DMS114 treated with DMSO at 0.1 percent for 48 hours (cell line): ENCODE results near the gene JADE1.

Source experiments
- DNase-seq: peaks from one replicate; lab custom pipeline; 2025; ENCODE audit not compliant: unreplicated experiment; lab: John Stamatoyannopoulos, UW

JADE1 gene

GRCh38 chr4:128869776-128870509, 60.4 kb downstream of the JADE1 start:
- DNase-seq = no peak

GRCh38 chr4:128871948-128872347, 62.4 kb downstream of the JADE1 start:
- no peak for DNase-seq

- DNase-seq = no peak
Measured at GRCh38 chr4:128876200-128876599, 66.7 kb downstream of the JADE1 start.

GRCh38 chr4:128877934-128878333, 68.4 kb downstream of the JADE1 start:
- no peak for DNase-seq

GRCh38 chr4:128879283-128879682, 69.8 kb downstream of the JADE1 start:
- DNase-seq = no peak

GRCh38 chr4:128879971-128880370, 70.5 kb downstream of the JADE1 start:
- no peak for DNase-seq

- no peak for DNase-seq
Measured at GRCh38 chr4:128880662-128881061, 71.2 kb downstream of the JADE1 start.

GRCh38 chr4:128904821-128905220, 95.3 kb downstream of the JADE1 start:
- DNase-seq = no peak

- no peak for DNase-seq
Measured at GRCh38 chr4:128906581-128906980, 97.1 kb downstream of the JADE1 start.

- DNase-seq = no peak
Measured at GRCh38 chr4:128907981-128908380, 98.5 kb downstream of the JADE1 start.

GRCh38 chr4:128908735-128909134, 99.2 kb downstream of the JADE1 start:
- no peak for DNase-seq

GRCh38 chr4:128913228-128913627, 103.7 kb downstream of the JADE1 start:
- no peak for DNase-seq

GRCh38 chr4:128915544-128915943, 106.0 kb downstream of the JADE1 start:
- no peak for DNase-seq

GRCh38 chr4:128916832-128917231, 107.3 kb downstream of the JADE1 start:
- no peak for DNase-seq

GRCh38 chr4:128917781-128918180, 108.3 kb downstream of the JADE1 start:
- no peak for DNase-seq

- DNase-seq = no peak
Measured at GRCh38 chr4:128921954-128922353, 112.5 kb downstream of the JADE1 start.
